Measurements from ENCODE around the gene SPECC1. TPM values are rescaled to one million over a fixed set of nuclear protein-coding genes. Genes with fewer than 3 reads are reported as not detected.

The SPECC1 gene
- total RNA-seq, 4 donors from 2014 or later: 44.5 to 87.9 (median 70.0) TPM

DNA sequence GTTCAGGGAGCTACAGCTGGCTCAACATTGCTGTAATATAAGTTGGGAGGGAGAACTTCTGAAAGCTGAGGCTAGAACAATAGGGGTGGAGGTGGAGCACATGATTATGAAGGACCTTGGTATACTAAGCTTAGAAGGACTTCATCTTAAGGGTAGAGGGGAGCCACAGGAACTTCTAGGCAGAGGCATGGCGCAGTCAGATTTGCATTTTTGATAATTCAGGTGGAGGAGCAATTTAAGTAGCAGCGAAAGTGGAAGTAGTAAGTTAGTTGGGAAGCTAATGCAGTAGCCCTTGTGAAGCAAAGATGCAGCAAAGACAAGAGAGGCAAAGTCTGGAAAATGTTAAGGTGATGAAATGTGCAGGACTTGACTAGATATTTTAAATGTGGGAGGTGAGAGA, 144.1 kb downstream of the SPECC1 start:
- TF ChIP-seq, protein P1, sequence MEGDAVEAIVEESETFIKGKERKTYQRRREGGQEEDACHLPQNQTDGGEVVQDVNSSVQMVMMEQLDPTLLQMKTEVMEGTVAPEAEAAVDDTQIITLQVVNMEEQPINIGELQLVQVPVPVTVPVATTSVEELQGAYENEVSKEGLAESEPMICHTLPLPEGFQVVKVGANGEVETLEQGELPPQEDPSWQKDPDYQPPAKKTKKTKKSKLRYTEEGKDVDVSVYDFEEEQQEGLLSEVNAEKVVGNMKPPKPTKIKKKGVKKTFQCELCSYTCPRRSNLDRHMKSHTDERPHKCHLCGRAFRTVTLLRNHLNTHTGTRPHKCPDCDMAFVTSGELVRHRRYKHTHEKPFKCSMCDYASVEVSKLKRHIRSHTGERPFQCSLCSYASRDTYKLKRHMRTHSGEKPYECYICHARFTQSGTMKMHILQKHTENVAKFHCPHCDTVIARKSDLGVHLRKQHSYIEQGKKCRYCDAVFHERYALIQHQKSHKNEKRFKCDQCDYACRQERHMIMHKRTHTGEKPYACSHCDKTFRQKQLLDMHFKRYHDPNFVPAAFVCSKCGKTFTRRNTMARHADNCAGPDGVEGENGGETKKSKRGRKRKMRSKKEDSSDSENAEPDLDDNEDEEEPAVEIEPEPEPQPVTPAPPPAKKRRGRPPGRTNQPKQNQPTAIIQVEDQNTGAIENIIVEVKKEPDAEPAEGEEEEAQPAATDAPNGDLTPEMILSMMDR (IDR thresholded peaks at IDR 0.05; ENCODE audit: low read depth): no peak

GRCh38 chr17:20154286-20155000, 145.3 kb downstream of the SPECC1 start:
- TF ChIP-seq, protein P1 (IDR thresholded peaks at IDR 0.05; ENCODE audit: low read depth): no peak

DNA sequence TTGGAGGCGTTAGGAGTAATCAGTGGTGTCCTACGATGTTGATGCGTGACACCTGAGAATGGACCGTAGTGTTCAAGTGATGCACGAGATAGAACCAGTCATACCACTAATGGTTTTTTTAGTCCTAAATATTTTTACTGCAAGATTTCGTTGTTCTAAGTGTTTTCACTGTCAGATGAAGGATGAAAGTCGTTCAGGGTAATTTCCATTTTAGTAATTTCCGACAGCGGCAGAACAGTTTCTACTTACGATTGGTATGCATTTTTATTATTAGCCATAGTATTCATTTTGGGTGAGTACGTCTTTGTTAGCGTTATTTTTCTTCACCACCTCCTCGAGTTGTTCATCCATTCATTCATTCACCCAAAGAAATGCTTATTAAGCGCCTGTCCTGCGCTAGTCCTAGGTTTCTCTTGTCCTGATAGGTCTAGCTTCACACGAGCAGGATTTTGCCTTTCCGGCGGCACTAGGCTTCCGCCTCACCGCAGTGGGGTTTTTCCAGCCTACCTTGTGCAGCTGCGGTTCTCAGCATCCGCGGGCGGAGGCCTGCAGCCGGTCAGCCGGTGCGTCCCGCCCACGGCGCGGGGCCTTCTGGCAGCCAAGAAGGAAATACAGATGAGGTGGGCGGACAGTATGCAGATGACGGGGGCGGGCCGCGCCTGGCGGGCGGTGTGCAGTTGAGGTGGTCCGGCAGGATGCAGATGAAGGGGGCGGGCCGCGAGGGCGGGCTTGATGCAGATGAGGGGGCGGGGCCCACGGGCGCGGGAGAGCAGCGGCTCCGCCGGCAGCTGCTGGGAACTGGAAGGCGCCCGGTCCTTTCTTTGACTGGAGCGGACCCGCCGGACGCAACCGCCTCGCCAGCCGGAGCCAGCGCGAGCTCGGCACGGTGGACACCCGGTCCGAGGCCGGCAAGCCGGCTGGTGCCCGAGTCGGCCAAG, 146.4 kb downstream of the SPECC1 start:
- TF ChIP-seq, protein P1 (IDR thresholded peaks at IDR 0.05; ENCODE audit: low read depth): no peak

GRCh38 chr17:20156196-20157000, 147.2 kb downstream of the SPECC1 start:
- TF ChIP-seq, protein P1 (IDR thresholded peaks at IDR 0.05; ENCODE audit: low read depth): no peak

DNA sequence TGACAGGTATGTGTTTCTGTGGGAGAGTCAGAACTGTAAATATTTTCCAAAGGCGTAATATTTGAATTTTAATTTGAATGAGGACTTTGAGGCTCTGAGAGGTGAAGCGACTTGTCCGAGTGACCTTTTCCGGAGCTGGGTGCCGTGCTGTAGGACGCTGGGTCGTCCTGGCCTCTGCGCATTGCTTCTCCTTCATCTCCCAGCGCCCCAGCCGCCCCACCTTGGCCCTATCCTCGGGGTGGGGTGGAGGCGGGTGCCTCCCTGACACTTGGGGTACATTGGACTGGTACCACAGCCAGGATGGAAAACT, 147.8 kb downstream of the SPECC1 start:
- TF ChIP-seq, protein P1 (IDR thresholded peaks at IDR 0.05; ENCODE audit: low read depth): no peak

- TF ChIP-seq, protein P1 (IDR thresholded peaks at IDR 0.05; ENCODE audit: low read depth): no peak
These were observed 149.4 kb downstream of the SPECC1 start for GRCh38 chr17:20158580-20158979.

Data from subcutaneous adipose tissue (tissue), 4 donors.